Uterus (tissue), 4 donors: Measurements from ENCODE around the gene TSPAN11. TPM values are rescaled to one million over a fixed set of nuclear protein-coding genes. Genes with fewer than 3 reads are reported as not detected.

ENCODE experiments used
- DNase-seq, 2 donors: peaks; one replicate each; pipeline ENCODE4 v3.0.0-alpha.2; 2019 to 2020
- H3K27ac ChIP-seq, 2 donors: fragments of 200-600 bp; sonication (generic); 1 replicate in 1 of 2; 2 replicates in 1 of 2; pipeline ENCODE4 v1.5.1; 2016 to 2018
- H3K27me3 ChIP-seq, 2 donors: fragments of 200-600 bp; sonication (generic); one replicate each; pipeline ENCODE4 v1.5.1; 2018 to 2019; ENCODE audit warnings: control low read depth in 1 of 2
- H3K36me3 ChIP-seq, 2 donors: fragments of 200-600 bp; sonication (generic); one replicate each; pipeline ENCODE4 v1.5.1; 2019; ENCODE audit warnings: control low read depth in 1 of 2
- H3K4me1 ChIP-seq, 2 donors: fragments of 200-600 bp; sonication (generic); one replicate each; pipeline ENCODE4 v1.5.1; 2018 to 2019; ENCODE audit warnings: control low read depth in 1 of 2
- H3K4me3 ChIP-seq, 2 donors: fragments of 200-600 bp; sonication (generic); 1 replicate in 1 of 2; 2 replicates in 1 of 2; pipeline ENCODE4 v1.5.1; 2018 to 2019; ENCODE audit warnings: mild to moderate bottlenecking in 1 of 2
- H3K9me3 ChIP-seq, 2 donors: fragments of 200-600 bp; sonication (generic); one replicate each; pipeline ENCODE4 v1.5.1; 2019; ENCODE audit warnings: control low read depth in 1 of 2
- POLR2A ChIP-seq, 2 donors: fragments of 450-650 bp; IDR thresholded peaks; one replicate each; pipeline ENCODE4 v1.6.1; 2016; ENCODE audit warnings: antibody characterized with exemption in 2 of 2, mild to moderate bottlenecking in 1 of 2, moderate library complexity in 1 of 2
- intact Hi-C: fragments of 100-400 bp; cut with DNase I; formaldehyde crosslinking; loops from one replicate; pipeline ENCODE4 v1.15.1; 2023; ENCODE audit warnings: low total_unique reads
- total RNA-seq, 4 donors: library from RNA; depleted of rRNA in 3 of 4; stranded (reverse); fragments of >200 nt in 3 of 4; gene quantifications; one replicate each; pipeline versions ENCODE4 v1.1.0 to v1.2.4, GENCODE V29; 2014 to 2023
- TF ChIP-seq, protein P1 (sequence below), 4 experiments: fragments of 200-600 bp in 2 of 4; fragments of 450-650 bp in 2 of 4; sonication (generic) in 2 of 4; IDR thresholded peaks; one replicate each; pipeline ENCODE4 v1.5.1; 2016 to 2019; ENCODE audit warnings: antibody characterized with exemption in 4 of 4, mild to moderate bottlenecking in 2 of 4, moderate library complexity in 1 of 4
- donor health status: DM: yes; HTN: yes; CAD: no.

Gene TSPAN11
- total RNA-seq, 4 donors from 2014 or later, result 0.51 to 9.4 (median 0.88) TPM

DNA sequence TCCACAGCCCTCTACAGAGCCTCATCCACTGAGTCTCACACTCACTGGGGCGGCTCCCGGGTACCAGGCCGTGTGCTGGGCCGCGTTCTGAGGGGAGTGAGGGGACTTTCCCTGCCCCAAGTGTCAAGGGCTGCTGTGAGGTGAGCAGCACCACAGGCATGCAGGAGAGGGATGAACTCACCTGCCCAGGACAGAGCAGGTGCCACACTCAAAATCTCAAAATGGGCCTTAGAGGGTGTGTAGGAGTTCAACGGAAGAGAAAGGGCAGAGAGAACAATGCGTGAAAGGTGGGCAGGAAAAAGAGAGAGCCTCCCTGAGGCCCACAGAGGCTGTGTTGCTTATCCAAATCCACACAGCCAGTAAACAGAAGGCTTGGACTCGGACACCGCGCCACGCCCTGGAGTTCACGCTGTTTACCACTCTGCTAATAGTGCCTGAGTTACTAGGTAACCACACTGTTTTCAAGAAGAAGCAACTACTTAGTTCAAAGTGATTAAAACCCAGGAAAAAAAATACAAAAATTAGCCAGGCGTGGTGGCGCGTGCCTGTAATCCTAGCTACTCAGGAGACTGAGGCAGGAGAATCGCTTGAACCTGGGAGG lies 32.7 kb downstream of the TSPAN11 start:
- Histone ChIP-seq H3K4me1 (no peaks in the 10 kb centered on the region), H3K27me3 (no peaks in the 10 kb centered on the region), H3K4me3 (no peak overlapping the region), H3K9me3 (no peaks in the 10 kb centered on the region), H3K27ac (no peak overlapping the region), H3K36me3 (no peaks in the 10 kb centered on the region)
- DNase-seq, result no peak
- intact Hi-C loops, result no loop called here
- no peak for TF ChIP-seq POLR2A (IDR thresholded peaks at IDR 0.05)
- TF ChIP-seq, protein P1, sequence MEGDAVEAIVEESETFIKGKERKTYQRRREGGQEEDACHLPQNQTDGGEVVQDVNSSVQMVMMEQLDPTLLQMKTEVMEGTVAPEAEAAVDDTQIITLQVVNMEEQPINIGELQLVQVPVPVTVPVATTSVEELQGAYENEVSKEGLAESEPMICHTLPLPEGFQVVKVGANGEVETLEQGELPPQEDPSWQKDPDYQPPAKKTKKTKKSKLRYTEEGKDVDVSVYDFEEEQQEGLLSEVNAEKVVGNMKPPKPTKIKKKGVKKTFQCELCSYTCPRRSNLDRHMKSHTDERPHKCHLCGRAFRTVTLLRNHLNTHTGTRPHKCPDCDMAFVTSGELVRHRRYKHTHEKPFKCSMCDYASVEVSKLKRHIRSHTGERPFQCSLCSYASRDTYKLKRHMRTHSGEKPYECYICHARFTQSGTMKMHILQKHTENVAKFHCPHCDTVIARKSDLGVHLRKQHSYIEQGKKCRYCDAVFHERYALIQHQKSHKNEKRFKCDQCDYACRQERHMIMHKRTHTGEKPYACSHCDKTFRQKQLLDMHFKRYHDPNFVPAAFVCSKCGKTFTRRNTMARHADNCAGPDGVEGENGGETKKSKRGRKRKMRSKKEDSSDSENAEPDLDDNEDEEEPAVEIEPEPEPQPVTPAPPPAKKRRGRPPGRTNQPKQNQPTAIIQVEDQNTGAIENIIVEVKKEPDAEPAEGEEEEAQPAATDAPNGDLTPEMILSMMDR (IDR thresholded peaks at IDR 0.05), result no peak

DNA sequence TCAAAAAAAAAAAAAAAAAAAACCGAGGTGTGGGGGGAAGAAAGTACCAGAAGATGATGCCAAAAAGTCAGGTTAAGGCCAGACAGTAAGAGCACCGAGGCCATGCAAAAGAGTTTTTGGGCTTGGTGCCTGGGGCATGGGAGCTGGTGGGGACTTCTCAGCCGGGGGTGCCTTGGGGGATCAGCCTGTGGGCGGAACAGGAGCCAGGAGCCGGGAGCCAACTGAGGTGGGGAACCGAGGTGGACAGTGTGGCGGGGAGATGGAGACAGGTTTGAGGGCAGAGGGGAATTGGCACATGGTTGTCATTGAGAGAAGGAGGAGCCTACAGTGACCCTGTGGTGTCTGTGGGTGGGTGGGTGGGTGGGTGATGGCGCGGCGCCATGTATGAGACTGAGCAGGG lies 33.2 kb downstream of the TSPAN11 start:
- H3K27me3 ChIP-seq, result no peaks in the 10 kb centered on the region
- no peaks in the 10 kb centered on the region for H3K36me3 ChIP-seq
- H3K4me3 ChIP-seq, result no peak overlapping the region
- H3K9me3 ChIP-seq, result no peaks in the 10 kb centered on the region
- no peak for TF ChIP-seq POLR2A (IDR thresholded peaks at IDR 0.05)
- TF ChIP-seq, protein P1 (IDR thresholded peaks at IDR 0.05), result no peak
- no peak overlapping the region for H3K27ac ChIP-seq
- intact Hi-C loops, result no loop called here
- no peaks in the 10 kb centered on the region for H3K4me1 ChIP-seq
- no peak for DNase-seq

DNA sequence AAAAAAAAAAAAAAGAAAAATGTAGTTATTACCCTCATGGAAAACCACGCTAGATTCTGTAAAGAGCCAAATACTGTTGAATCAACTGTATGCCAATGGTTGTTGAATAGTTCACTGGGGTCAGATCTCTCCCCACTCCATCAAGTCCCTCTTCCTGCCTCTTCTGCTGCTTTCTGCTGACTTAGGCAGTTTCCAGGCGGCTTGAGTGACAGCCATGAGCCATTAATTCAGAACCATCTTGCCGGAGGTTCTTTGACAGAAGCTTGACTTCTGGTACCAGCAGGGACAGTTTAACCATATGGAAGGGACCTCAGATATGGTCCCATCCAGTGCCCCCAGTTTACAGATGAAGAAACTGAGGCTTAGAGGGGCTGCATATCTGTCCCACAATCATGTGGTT lies 34.5 kb downstream of the TSPAN11 start:
- no peak overlapping the region for H3K4me3 ChIP-seq
- H3K36me3 ChIP-seq, result no peaks in the 10 kb centered on the region
- TF ChIP-seq POLR2A (IDR thresholded peaks at IDR 0.05), result no peak
- TF ChIP-seq, protein P1 (IDR thresholded peaks at IDR 0.05), result no peak
- no peaks in the 10 kb centered on the region for H3K4me1 ChIP-seq
- no peaks in the 10 kb centered on the region for H3K9me3 ChIP-seq
- no peaks in the 10 kb centered on the region for H3K27me3 ChIP-seq
- no peak for DNase-seq
- intact Hi-C loops, result no loop called here
- no peak overlapping the region for H3K27ac ChIP-seq

DNA sequence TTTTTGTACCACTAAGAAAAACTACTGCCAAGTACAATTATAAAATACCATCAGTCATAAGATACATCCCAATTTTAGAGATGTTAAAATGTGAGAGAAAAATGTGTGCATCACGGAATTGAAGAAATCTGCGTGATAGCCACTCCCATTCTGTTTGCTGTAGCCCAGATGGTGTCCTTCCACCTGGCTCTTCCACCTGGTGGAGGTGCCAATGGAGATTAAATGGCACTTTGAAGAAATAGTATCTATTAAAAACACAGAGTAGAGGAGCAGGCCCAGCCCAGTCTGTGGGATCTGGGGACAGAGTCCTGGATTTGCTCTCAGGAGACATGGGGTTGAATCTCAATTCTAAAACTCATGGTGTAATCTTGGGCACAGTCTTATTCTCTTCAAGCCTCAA lies 35.5 kb downstream of the TSPAN11 start:
- Histone ChIP-seq H3K27me3 (no peaks in the 10 kb centered on the region), H3K4me3 (no peak overlapping the region), H3K9me3 (no peaks in the 10 kb centered on the region), H3K27ac (no peak overlapping the region), H3K4me1 (no peaks in the 10 kb centered on the region), H3K36me3 (no peaks in the 10 kb centered on the region)
- intact Hi-C loops, result no loop called here
- no peak for TF ChIP-seq POLR2A (IDR thresholded peaks at IDR 0.05)
- TF ChIP-seq, protein P1 (IDR thresholded peaks at IDR 0.05), result no peak
- no peak for DNase-seq

DNA sequence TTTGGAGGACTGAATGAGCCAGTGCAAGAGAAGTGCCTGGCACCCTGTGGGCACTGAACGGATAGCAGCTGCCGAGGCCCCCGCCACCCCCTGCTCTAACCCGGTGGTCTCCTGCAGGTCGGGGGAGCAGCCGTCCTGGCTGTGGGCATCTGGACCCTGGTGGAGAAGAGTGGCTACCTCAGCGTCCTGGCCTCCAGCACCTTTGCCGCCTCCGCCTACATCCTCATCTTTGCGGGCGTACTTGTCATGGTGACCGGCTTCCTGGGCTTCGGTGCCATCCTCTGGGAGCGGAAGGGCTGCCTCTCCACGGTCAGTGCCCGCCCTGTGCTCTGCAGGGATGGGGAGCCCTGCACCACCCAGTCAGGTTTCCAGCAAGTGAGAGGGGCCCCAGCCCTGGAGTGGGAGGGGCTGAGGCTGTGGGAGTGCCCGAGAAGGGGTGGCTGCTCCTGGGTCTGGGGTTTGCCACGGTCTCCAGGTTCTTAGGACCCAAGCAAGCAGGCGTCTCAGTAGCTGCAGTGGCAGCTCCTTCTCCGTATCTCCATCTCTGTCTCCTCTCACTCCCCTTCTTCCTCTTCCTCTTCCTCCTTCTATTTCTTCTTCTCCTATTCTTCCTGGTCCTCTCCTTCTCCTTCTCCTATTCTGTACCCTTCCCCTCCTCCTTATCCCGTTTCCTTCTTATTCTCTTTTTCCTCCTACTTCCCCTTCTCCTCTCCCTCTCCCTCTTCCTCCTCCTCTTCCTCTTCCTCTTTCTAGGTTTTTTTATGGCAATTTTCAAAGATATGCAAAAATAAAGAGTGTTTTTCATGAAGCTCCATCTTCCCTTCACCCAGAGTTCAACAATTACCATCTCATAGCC lies 37.4 kb downstream of the TSPAN11 start:
- TF ChIP-seq, protein P1 (IDR thresholded peaks at IDR 0.05), result no peak
- TF ChIP-seq POLR2A (IDR thresholded peaks at IDR 0.05), result no peak
- Histone ChIP-seq H3K4me3 (no peak overlapping the region), H3K4me1 (no peaks in the 10 kb centered on the region), H3K36me3 (no peaks in the 10 kb centered on the region), H3K9me3 (no peaks in the 10 kb centered on the region), H3K27me3 (no peaks in the 10 kb centered on the region), H3K27ac (no peak overlapping the region)
- DNase-seq, result no peak
- intact Hi-C loops, result no loop called here
